ENCODE results near the gene CDRT15. TPM values are rescaled to one million over a fixed set of nuclear protein-coding genes. Genes with fewer than 3 reads are reported as not detected.

Gene CDRT15
- polyA plus RNA-seq, 1 experiment, result not detected

DNA sequence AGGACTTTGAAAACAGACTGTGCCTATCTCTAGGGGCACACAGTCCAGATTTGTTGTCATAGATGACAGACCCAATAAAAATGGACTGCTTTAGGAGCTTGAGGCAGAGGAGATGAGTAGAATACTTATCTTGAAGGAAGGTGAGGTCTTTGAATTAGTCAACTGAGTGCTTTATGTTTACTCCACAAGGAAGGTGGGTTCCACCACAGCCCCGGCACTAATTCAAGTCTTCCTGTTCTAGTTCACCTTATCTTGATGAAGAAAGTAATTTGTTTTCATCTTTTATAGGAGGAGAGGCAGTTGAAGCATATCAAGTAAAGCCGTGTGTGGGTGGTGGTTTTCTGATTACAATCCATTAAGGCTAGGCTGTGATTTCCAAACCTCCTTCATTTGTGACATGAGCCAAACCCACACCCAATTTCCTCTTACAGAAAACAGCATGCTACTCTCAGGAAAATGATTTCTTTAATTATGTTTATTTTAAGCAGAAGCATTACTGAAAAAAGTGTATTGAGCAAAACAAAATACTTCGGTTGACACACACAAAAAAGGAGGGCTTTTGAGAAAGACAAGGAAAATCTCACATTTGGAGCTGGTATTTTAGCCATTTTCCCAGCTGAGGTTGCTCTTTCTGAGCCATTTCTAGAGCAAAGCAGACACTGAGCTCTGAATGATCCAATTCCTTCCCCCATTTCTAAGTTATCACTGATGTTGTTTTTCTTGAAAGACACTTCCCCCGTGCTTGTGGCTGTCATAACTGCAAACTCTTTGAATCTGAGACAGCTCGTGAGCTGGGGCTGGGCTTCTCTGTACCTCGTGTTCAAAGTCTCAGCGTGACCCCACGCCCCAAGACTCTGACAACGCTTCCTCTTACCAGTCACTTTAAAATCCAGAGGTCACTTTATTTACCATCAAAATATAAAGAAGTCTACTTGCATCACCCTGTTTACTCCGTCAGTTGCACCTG, 35.4 kb downstream of the CDRT15 start:
- DNase-seq (ENCODE audit: low read depth, low spot score), result no peak
- Histone ChIP-seq H3K27ac (ENCODE audit: low read depth, low read length) (no peak overlapping the region), H3K27me3 (ENCODE audit: control insufficient read depth, insufficient read depth, low read length) (no peaks in the 10 kb centered on the region), H3K9me3 (ENCODE audit: control insufficient read depth, insufficient read depth, low read length) (no peaks in the 10 kb centered on the region), H3K4me3 (ENCODE audit: low read depth, low read length) (no peak overlapping the region)
- TF ChIP-seq, protein P1, sequence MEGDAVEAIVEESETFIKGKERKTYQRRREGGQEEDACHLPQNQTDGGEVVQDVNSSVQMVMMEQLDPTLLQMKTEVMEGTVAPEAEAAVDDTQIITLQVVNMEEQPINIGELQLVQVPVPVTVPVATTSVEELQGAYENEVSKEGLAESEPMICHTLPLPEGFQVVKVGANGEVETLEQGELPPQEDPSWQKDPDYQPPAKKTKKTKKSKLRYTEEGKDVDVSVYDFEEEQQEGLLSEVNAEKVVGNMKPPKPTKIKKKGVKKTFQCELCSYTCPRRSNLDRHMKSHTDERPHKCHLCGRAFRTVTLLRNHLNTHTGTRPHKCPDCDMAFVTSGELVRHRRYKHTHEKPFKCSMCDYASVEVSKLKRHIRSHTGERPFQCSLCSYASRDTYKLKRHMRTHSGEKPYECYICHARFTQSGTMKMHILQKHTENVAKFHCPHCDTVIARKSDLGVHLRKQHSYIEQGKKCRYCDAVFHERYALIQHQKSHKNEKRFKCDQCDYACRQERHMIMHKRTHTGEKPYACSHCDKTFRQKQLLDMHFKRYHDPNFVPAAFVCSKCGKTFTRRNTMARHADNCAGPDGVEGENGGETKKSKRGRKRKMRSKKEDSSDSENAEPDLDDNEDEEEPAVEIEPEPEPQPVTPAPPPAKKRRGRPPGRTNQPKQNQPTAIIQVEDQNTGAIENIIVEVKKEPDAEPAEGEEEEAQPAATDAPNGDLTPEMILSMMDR (IDR thresholded peaks at IDR 0.05; ENCODE audit: low read depth, low read length), result no peak
- ChIA-PET POLR2A (no interaction called here), CTCF (no interaction called here)

DNA sequence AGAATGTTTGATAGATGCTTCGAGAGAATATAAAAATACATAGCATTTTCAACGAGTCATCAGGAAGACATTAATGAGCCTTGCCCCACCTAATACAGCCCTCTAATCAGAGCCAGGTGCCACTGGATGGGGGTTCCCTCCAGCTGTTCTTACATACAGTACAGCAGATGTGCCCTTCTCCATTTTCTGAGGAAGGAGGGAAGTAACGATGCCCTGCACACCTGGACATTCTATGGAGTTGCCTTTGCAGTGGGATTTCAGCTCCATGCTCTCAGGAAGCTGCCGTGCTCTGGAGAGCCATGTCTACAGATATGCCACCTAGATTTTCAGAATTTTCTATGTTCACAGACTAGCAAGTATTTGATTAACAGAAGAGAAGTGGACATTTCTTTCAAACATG, 36.3 kb downstream of the CDRT15 start:
- Histone ChIP-seq H3K27ac (ENCODE audit: low read depth, low read length) (no peak overlapping the region), H3K27me3 (ENCODE audit: control insufficient read depth, insufficient read depth, low read length) (no peaks in the 10 kb centered on the region), H3K9me3 (ENCODE audit: control insufficient read depth, insufficient read depth, low read length) (no peaks in the 10 kb centered on the region), H3K4me3 (ENCODE audit: low read depth, low read length) (no peak overlapping the region)
- CTCF ChIA-PET, result interaction anchor here (1.0 kb wide), 1 partner anchor 1170 kb away, joined by 3 read pairs; no protein-coding TSS in a partner anchor
- no peak for DNase-seq (ENCODE audit: low read depth, low spot score)
- POLR2A ChIA-PET, result no interaction called here
- TF ChIP-seq, protein P1 (IDR thresholded peaks at IDR 0.05; ENCODE audit: low read depth, low read length), result no peak

DNA sequence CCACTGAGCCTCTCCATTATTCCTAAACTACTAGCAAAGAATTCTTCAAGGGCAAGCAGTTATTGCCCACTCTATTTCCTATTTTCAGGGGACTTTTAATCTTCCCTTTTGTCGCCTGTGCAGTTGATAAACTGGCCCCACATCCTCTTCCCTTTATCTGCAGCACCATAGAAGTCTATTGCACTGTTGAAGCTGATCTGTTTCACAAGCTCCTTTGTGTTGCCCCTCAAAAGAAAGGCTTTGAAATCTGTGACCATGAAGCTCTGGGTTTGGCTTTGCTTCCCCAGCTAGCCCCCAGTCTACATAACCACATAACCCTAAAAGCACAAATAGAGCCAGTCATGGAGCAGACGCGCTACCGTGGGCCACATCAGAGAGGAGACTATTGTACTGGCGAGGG, 37.1 kb downstream of the CDRT15 start:
- H3K27ac ChIP-seq (ENCODE audit: low read depth, low read length), result no peak overlapping the region
- no peak overlapping the region for H3K4me3 ChIP-seq (ENCODE audit: low read depth, low read length)
- TF ChIP-seq, protein P1 (IDR thresholded peaks at IDR 0.05; ENCODE audit: low read depth, low read length), result no peak
- ChIA-PET CTCF (interaction anchor here (0.6 to 1.1 kb wide), 3 partner anchors 62 to 1169 kb away, joined by 3 to 7 read pairs (median 3); no protein-coding TSS in a partner anchor), POLR2A (no interaction called here)
- DNase-seq (ENCODE audit: low read depth, low spot score), result no peak
- H3K9me3 ChIP-seq (ENCODE audit: control insufficient read depth, insufficient read depth, low read length), result no peaks in the 10 kb centered on the region
- H3K27me3 ChIP-seq (ENCODE audit: control insufficient read depth, insufficient read depth, low read length), result no peaks in the 10 kb centered on the region

DNA sequence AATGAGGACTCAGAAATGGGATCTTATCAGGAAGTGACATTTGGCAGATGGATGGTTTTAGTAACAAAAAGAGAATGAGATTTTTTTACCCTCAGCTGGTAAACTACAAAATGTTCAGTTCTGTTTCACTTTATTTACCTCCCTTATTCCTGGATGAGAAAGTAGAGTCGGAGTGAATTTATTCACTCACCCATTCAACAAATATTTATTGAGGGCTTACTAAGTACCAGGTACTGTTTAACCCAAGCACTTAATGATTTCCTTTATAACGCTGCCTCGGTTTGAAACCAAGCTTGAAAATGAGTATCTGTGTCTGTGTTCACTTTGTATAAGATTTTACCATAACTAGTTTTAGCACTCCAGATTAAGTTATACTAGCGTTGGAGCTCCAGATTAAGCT, 38.1 kb downstream of the CDRT15 start:
- Histone ChIP-seq H3K27me3 (ENCODE audit: control insufficient read depth, insufficient read depth, low read length) (no peaks in the 10 kb centered on the region), H3K27ac (ENCODE audit: low read depth, low read length) (no peak overlapping the region), H3K9me3 (ENCODE audit: control insufficient read depth, insufficient read depth, low read length) (no peaks in the 10 kb centered on the region), H3K4me3 (ENCODE audit: low read depth, low read length) (no peak overlapping the region)
- ChIA-PET CTCF (interaction anchor here (1.1 kb wide), 1 partner anchor 728 kb away, joined by 3 read pairs; no protein-coding TSS in a partner anchor), POLR2A (no interaction called here)
- TF ChIP-seq, protein P1 (IDR thresholded peaks at IDR 0.05; ENCODE audit: low read depth, low read length), result no peak
- no peak for DNase-seq (ENCODE audit: low read depth, low spot score)

DNA sequence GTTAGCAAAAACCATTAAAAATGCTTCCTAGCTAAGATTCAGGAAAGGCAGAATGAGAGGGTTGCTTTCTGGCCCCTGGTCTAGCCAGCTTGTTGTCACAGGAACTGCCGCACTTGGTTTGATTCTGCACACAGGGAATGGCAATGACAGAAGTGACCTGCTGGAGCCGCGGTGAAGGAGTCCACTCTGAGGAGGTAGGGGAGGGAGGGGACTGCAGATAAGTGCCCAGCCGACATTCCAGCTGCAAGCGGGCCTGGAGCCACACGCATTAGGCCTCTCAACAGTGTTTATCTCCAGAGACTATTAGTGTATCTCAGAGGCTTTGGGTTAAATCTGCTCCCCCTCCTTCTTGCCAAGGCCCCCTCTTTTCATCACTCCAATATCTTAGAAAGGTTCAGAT, 38.6 kb downstream of the CDRT15 start:
- TF ChIP-seq, protein P1 (IDR thresholded peaks at IDR 0.05; ENCODE audit: low read depth, low read length), result no peak
- POLR2A ChIA-PET, result no interaction called here
- Histone ChIP-seq H3K27me3 (ENCODE audit: control insufficient read depth, insufficient read depth, low read length) (no peaks in the 10 kb centered on the region), H3K4me3 (ENCODE audit: low read depth, low read length) (no peak overlapping the region), H3K27ac (ENCODE audit: low read depth, low read length) (no peak overlapping the region), H3K9me3 (ENCODE audit: control insufficient read depth, insufficient read depth, low read length) (no peaks in the 10 kb centered on the region)
- CTCF ChIA-PET, result no interaction called here
- no peak for DNase-seq (ENCODE audit: low read depth, low spot score)

Measured in AG04450 (cell line).